Mesendoderm (in vitro differentiated cells): ENCODE measurements around the gene PCTP.

Source experiments
- DNase-seq: peaks from one replicate; pipeline ENCODE4 v3.0.0; 2013
- H2AK5ac ChIP-seq: 2 replicates; pipeline ENCODE4 v1.6.1; 2013; ENCODE audit warnings: low read length, inconsistent platforms
- H2BK120ac ChIP-seq: 2 replicates; pipeline ENCODE4 v1.6.1; 2013; ENCODE audit warnings: low read depth, mild to moderate bottlenecking, low read length, moderate library complexity, mixed read lengths
- H2BK15ac ChIP-seq: replicated peaks from 2 replicates; pipeline ENCODE4 v1.6.1; 2013; ENCODE audit warnings: low read depth, mild to moderate bottlenecking, moderate library complexity
- H2BK5ac ChIP-seq: 2 replicates; pipeline ENCODE4 v1.6.1; 2013; ENCODE audit warnings: low read length, inconsistent platforms
- H3K18ac ChIP-seq: 2 replicates; pipeline ENCODE4 v1.6.1; 2013; ENCODE audit warnings: mild to moderate bottlenecking, low read length, mixed read lengths
- H3K23ac ChIP-seq: one replicate; pipeline ENCODE4 v1.6.1; 2013; ENCODE audit warnings: low read length
- H3K27ac ChIP-seq: 2 replicates; pipeline ENCODE4 v1.5.1; 2013; ENCODE audit warnings: low read depth, mild to moderate bottlenecking, inconsistent platforms, low read length, moderate library complexity
- H3K27me3 ChIP-seq: 2 replicates; pipeline ENCODE4 v1.6.1; 2013; ENCODE audit warnings: low read length, control low read depth, mild to moderate bottlenecking, inconsistent platforms; ENCODE audit not compliant: insufficient read depth, poor library complexity
- H3K36me3 ChIP-seq: 2 replicates; pipeline ENCODE4 v1.6.1; 2013; ENCODE audit warnings: low read length, inconsistent platforms; ENCODE audit not compliant: control insufficient read depth, insufficient read depth
- H3K4ac ChIP-seq: one replicate; pipeline ENCODE4 v1.6.1; 2013; ENCODE audit warnings: low read depth, mild to moderate bottlenecking, low read length, moderate library complexity
- H3K4me1 ChIP-seq: 2 replicates; pipeline ENCODE4 v1.6.1; 2013; ENCODE audit warnings: low read depth, low read length, inconsistent platforms; ENCODE audit not compliant: control insufficient read depth
- H3K4me2 ChIP-seq: 2 replicates; pipeline ENCODE4 v1.6.1; 2013; ENCODE audit warnings: low read length
- H3K4me3 ChIP-seq: 2 replicates; pipeline ENCODE4 v1.5.1; 2013; ENCODE audit warnings: mild to moderate bottlenecking, low read length
- H3K56ac ChIP-seq: one replicate; pipeline ENCODE4 v1.6.1; 2013; ENCODE audit warnings: low read length
- H3K79me1 ChIP-seq: 2 replicates; pipeline ENCODE4 v1.6.1; 2013; ENCODE audit warnings: low read length, inconsistent platforms
- H3K79me2 ChIP-seq: 2 replicates; pipeline ENCODE4 v1.6.1; 2013; ENCODE audit warnings: mild to moderate bottlenecking, low read length; ENCODE audit not compliant: control insufficient read depth, insufficient read depth
- H3K9ac ChIP-seq: 2 replicates; pipeline ENCODE4 v1.6.1; 2013; ENCODE audit warnings: low read length, inconsistent platforms
- H4K5ac ChIP-seq: one replicate; pipeline ENCODE4 v1.6.1; 2013; ENCODE audit warnings: low read length
- H4K8ac ChIP-seq: one replicate; pipeline ENCODE4 v1.6.1; 2013; ENCODE audit warnings: low read depth, mild to moderate bottlenecking, control low read depth, low read length, moderate library complexity
- WGBS: extraction: QIAGEN DNeasy Blood & Tissue Kit; methylation state at CpG from one replicate; pipeline ENCODE4 v1.1.7; 2013; ENCODE audit warnings: low lambda C conversion rate, missing lambda C conversion rate; ENCODE audit not compliant: insufficient coverage; ENCODE audit errors: extremely low coverage; 5-methylcytosine and 5-hydroxymethylcytosine counted together

The PCTP gene

GRCh38 chr17:55762086-55762858, 11.4 kb downstream of the PCTP start:
- H4K5ac ChIP-seq = no peak overlapping the region
- no peak overlapping the region for H2AK5ac ChIP-seq
- no peaks in the 10 kb centered on the region for H3K79me2 ChIP-seq
- peaks cover 2% of the 10 kb centered on the region for H3K79me1 ChIP-seq
- H2BK15ac ChIP-seq = no peak overlapping the region
- H3K4ac ChIP-seq = no peak overlapping the region
- H3K36me3 ChIP-seq = no peaks in the 10 kb centered on the region
- no peak overlapping the region for H3K23ac ChIP-seq
- H3K4me1 ChIP-seq = no peaks in the 10 kb centered on the region
- DNase-seq = no peak
- no peak overlapping the region for H2BK120ac ChIP-seq
- no peak overlapping the region for H3K4me2 ChIP-seq
- no peak overlapping the region for H3K56ac ChIP-seq
- H4K8ac ChIP-seq = no peak overlapping the region
- H3K27me3 ChIP-seq = no peaks in the 10 kb centered on the region
- H3K4me3 ChIP-seq = no peak overlapping the region
- H3K18ac ChIP-seq = no peak overlapping the region
- WGBS = no CpG with 5 or more reads among the region's 6 CpGs
- no peak overlapping the region for H3K27ac ChIP-seq
- H3K9ac ChIP-seq = no peak overlapping the region
- H2BK5ac ChIP-seq = no peak overlapping the region

GRCh38 chr17:55763856-55764255, 13.0 kb downstream of the PCTP start:
- WGBS = no CpG with 5 or more reads among the region's 6 CpGs
- Histone ChIP-seq H3K56ac (no peak overlapping the region), H3K9ac (no peak overlapping the region), H3K4ac (no peak overlapping the region), H4K5ac (no peak overlapping the region), H3K4me3 (no peak overlapping the region), H3K79me1 (no peaks in the 10 kb centered on the region), H3K36me3 (no peaks in the 10 kb centered on the region), H3K27me3 (no peaks in the 10 kb centered on the region), H4K8ac (no peak overlapping the region), H2BK5ac (no peak overlapping the region), H3K4me2 (no peak overlapping the region), H2AK5ac (no peak overlapping the region), H2BK15ac (no peak overlapping the region), H3K4me1 (no peaks in the 10 kb centered on the region), H3K27ac (no peak overlapping the region), H3K23ac (no peak overlapping the region), H3K18ac (no peak overlapping the region), H3K79me2 (no peaks in the 10 kb centered on the region), H2BK120ac (no peak overlapping the region)
- DNase-seq = no peak

GRCh38 chr17:55764610-55765009, 13.8 kb downstream of the PCTP start:
- no peak overlapping the region for H2BK5ac ChIP-seq
- no peak overlapping the region for H3K4me3 ChIP-seq
- no peak overlapping the region for H3K4me2 ChIP-seq
- no peak overlapping the region for H2BK120ac ChIP-seq
- H4K8ac ChIP-seq = no peak overlapping the region
- no peaks in the 10 kb centered on the region for H3K79me2 ChIP-seq
- no peak overlapping the region for H3K9ac ChIP-seq
- no peak overlapping the region for H3K27ac ChIP-seq
- no peaks in the 10 kb centered on the region for H3K36me3 ChIP-seq
- H4K5ac ChIP-seq = no peak overlapping the region
- no peak overlapping the region for H3K18ac ChIP-seq
- H3K4me1 ChIP-seq = no peaks in the 10 kb centered on the region
- WGBS = no CpG with 5 or more reads among the region's 4 CpGs
- H3K27me3 ChIP-seq = no peaks in the 10 kb centered on the region
- H3K56ac ChIP-seq = no peak overlapping the region
- no peaks in the 10 kb centered on the region for H3K79me1 ChIP-seq
- no peak overlapping the region for H2AK5ac ChIP-seq
- no peak overlapping the region for H2BK15ac ChIP-seq
- no peak overlapping the region for H3K23ac ChIP-seq
- no peak overlapping the region for H3K4ac ChIP-seq
- DNase-seq = no peak

GRCh38 chr17:55765472-55765871, 14.6 kb downstream of the PCTP start:
- no peaks in the 10 kb centered on the region for H3K36me3 ChIP-seq
- H3K4me3 ChIP-seq = no peak overlapping the region
- H3K27ac ChIP-seq = no peak overlapping the region
- no peak overlapping the region for H2BK5ac ChIP-seq
- H3K79me2 ChIP-seq = no peaks in the 10 kb centered on the region
- no peak overlapping the region for H2AK5ac ChIP-seq
- no peak overlapping the region for H4K5ac ChIP-seq
- H3K23ac ChIP-seq = no peak overlapping the region
- H2BK120ac ChIP-seq = no peak overlapping the region
- WGBS = no CpG with 5 or more reads among the region's 3 CpGs
- no peak overlapping the region for H4K8ac ChIP-seq
- H3K4me2 ChIP-seq = no peak overlapping the region
- no peak for DNase-seq
- H3K79me1 ChIP-seq = no peaks in the 10 kb centered on the region
- H3K56ac ChIP-seq = no peak overlapping the region
- no peak overlapping the region for H3K4ac ChIP-seq
- no peak overlapping the region for H3K9ac ChIP-seq
- no peak overlapping the region for H2BK15ac ChIP-seq
- H3K18ac ChIP-seq = no peak overlapping the region
- H3K4me1 ChIP-seq = no peaks in the 10 kb centered on the region
- no peaks in the 10 kb centered on the region for H3K27me3 ChIP-seq

GRCh38 chr17:55768936-55769624, 18.2 kb downstream of the PCTP start:
- Histone ChIP-seq H2BK120ac (no peak overlapping the region), H2AK5ac (no peak overlapping the region)

More at GRCh38 chr17:55768936-55769624, 18.2 kb downstream of the PCTP start:
- no peaks in the 10 kb centered on the region for H3K79me1 ChIP-seq
- H2BK5ac ChIP-seq = no peak overlapping the region
- no peak for DNase-seq
- no peak overlapping the region for H2BK15ac ChIP-seq
- H3K4me2 ChIP-seq = no peak overlapping the region
- H3K23ac ChIP-seq = no peak overlapping the region
- H3K27me3 ChIP-seq = no peaks in the 10 kb centered on the region
- H4K5ac ChIP-seq = no peak overlapping the region
- no peak overlapping the region for H3K27ac ChIP-seq
- H3K56ac ChIP-seq = no peak overlapping the region
- no peak overlapping the region for H3K9ac ChIP-seq
- H3K36me3 ChIP-seq = no peaks in the 10 kb centered on the region
- no peak overlapping the region for H3K4me3 ChIP-seq
- no peak overlapping the region for H3K18ac ChIP-seq
- H4K8ac ChIP-seq = no peak overlapping the region
- no peaks in the 10 kb centered on the region for H3K4me1 ChIP-seq
- no peaks in the 10 kb centered on the region for H3K79me2 ChIP-seq
- H3K4ac ChIP-seq = no peak overlapping the region
